Tibial artery (tissue), 4 donors: ENCODE measurements around the gene FRMD4A.

Source experiments
- DNase-seq, 2 donors: peaks; one replicate each; pipeline ENCODE4 v3.0.0-alpha.2; 2019
- H3K27ac ChIP-seq, 2 donors: fragments of 200-600 bp; sonication (generic) in 1 of 2; 1 replicate in 1 of 2; 2 replicates in 1 of 2; pipeline ENCODE4 v1.5.1; 2018 to 2019; ENCODE audit warnings: mild to moderate bottlenecking in 1 of 2
- H3K27me3 ChIP-seq, 2 donors: fragments of 200-600 bp; sonication (generic) in 1 of 2; one replicate each; pipeline versions ENCODE4 v1.5.1 to v1.6.0; 2016 to 2019
- H3K36me3 ChIP-seq, 3 donors: fragments of 200-600 bp; sonication (generic) in 2 of 3; one replicate each; pipeline ENCODE4 v1.5.1; 2016 to 2019; ENCODE audit warnings: mild to moderate bottlenecking in 2 of 3
- H3K4me1 ChIP-seq, 4 donors: fragments of 200-600 bp; sonication (generic) in 2 of 4; 1 replicate in 3 of 4; 2 replicates in 1 of 4; pipeline ENCODE4 v1.5.1; 2016 to 2019
- H3K4me3 ChIP-seq, 2 donors: fragments of 200-600 bp; sonication (generic) in 1 of 2; 1 replicate in 1 of 2; 2 replicates in 1 of 2; pipeline ENCODE4 v1.5.1; 2018 to 2019; ENCODE audit warnings: mild to moderate bottlenecking in 2 of 2
- H3K9me3 ChIP-seq, 3 donors: fragments of 200-600 bp; sonication (generic) in 1 of 3; one replicate each; pipeline ENCODE4 v1.5.1; 2016 to 2019
- CTCF ChIP-seq, 2 experiments: fragments of 200-600 bp in 1 of 2; fragments of 450-650 bp in 1 of 2; IDR thresholded peaks; one replicate each; pipeline ENCODE4 v1.5.1; 2017 to 2019; ENCODE audit warnings: antibody characterized with exemption in 2 of 2, mild to moderate bottlenecking in 1 of 2, moderate library complexity in 1 of 2
- intact Hi-C: fragments of 100-400 bp; cut with DNase I; formaldehyde crosslinking; loops from one replicate; pipeline ENCODE4 v1.15.0; 2023; ENCODE audit warnings: low total_unique reads

FRMD4A gene

GRCh38 chr10:14294347-14295059, 36.2 kb downstream of the FRMD4A start:
- Histone ChIP-seq H3K4me3 (no peak overlapping the region), H3K27me3 (no peaks in the 10 kb centered on the region), H3K9me3 (peaks cover 0 to 22% (median 5%) of the 10 kb centered on the region in 3 donors), H3K4me1 (peaks cover 0 to 17% (median 5%) of the 10 kb centered on the region in 4 donors), H3K27ac (no peak overlapping the region), H3K36me3 (no peaks in the 10 kb centered on the region)
- no peak for TF ChIP-seq CTCF (IDR thresholded peaks at IDR 0.05)
- DNase-seq, result no peak
- intact Hi-C loops, result no loop called here

GRCh38 chr10:14293526-14293925, 37.2 kb downstream of the FRMD4A start:
- DNase-seq, result no peak
- no peak for TF ChIP-seq CTCF (IDR thresholded peaks at IDR 0.05)
- Histone ChIP-seq H3K27me3 (no peaks in the 10 kb centered on the region), H3K9me3 (peaks cover 0 to 22% (median 5%) of the 10 kb centered on the region in 3 donors), H3K36me3 (no peaks in the 10 kb centered on the region), H3K4me1 (peaks cover 0 to 17% (median 5%) of the 10 kb centered on the region in 4 donors), H3K4me3 (no peak overlapping the region), H3K27ac (no peak overlapping the region)
- intact Hi-C loops, result no loop called here

- no peak for TF ChIP-seq CTCF (IDR thresholded peaks at IDR 0.05)
Measured at GRCh38 chr10:14291296-14291695, 39.4 kb downstream of the FRMD4A start.

GRCh38 chr10:14285941-14286560, 44.7 kb downstream of the FRMD4A start:
- Histone ChIP-seq H3K27ac (no peak overlapping the region), H3K4me1 (no peaks in the 10 kb centered on the region), H3K27me3 (peaks cover 0 to 5% of the 10 kb centered on the region in 2 donors), H3K9me3 (peaks cover 0 to 8% (median 5%) of the 10 kb centered on the region in 3 donors), H3K36me3 (no peaks in the 10 kb centered on the region), H3K4me3 (no peak overlapping the region)
- DNase-seq, result no peak
- intact Hi-C loops, result no loop called here
- no peak for TF ChIP-seq CTCF (IDR thresholded peaks at IDR 0.05)

More at GRCh38 chr10:14291296-14291695, 39.4 kb downstream of the FRMD4A start:
- Histone ChIP-seq H3K4me1 (peaks cover 0 to 11% (median 5%) of the 10 kb centered on the region in 4 donors), H3K27me3 (peaks cover 0 to 5% of the 10 kb centered on the region in 2 donors), H3K9me3 (peaks cover 0 to 22% (median 5%) of the 10 kb centered on the region in 3 donors), H3K4me3 (no peak overlapping the region), H3K36me3 (no peaks in the 10 kb centered on the region), H3K27ac (no peak overlapping the region)
- no peak for DNase-seq
- intact Hi-C loops, result no loop called here

GRCh38 chr10:14282276-14282675, 48.4 kb downstream of the FRMD4A start:
- no peaks in the 10 kb centered on the region for H3K4me1 ChIP-seq
- no peak overlapping the region for H3K4me3 ChIP-seq
- no peaks in the 10 kb centered on the region for H3K36me3 ChIP-seq
- intact Hi-C loops, result no loop called here
- no peak for DNase-seq
- TF ChIP-seq CTCF (IDR thresholded peaks at IDR 0.05), result no peak
- H3K9me3 ChIP-seq, result no peaks in the 10 kb centered on the region
- no peak overlapping the region for H3K27ac ChIP-seq
- peaks cover 0 to 5% of the 10 kb centered on the region in 2 donors for H3K27me3 ChIP-seq
